Effector memory CD4-positive, alpha-beta T cell (primary cell): ENCODE measurements around the gene PKHD1.

Source experiments
- DNase-seq, 3 donors: peaks; one replicate each; pipeline ENCODE4 v3.0.0-alpha.2; 2020
- H3K27ac ChIP-seq: 2 replicates; pipeline ENCODE4 v1.7.0; 2013; ENCODE audit warnings: mild to moderate bottlenecking, low read length, moderate library complexity; ENCODE audit not compliant: insufficient read depth, poor library complexity, severe bottlenecking
- H3K27me3 ChIP-seq: replicated peaks from 2 replicates; pipeline ENCODE4 v1.7.0; 2013; ENCODE audit warnings: mild to moderate bottlenecking, low read length; ENCODE audit not compliant: insufficient read depth, control insufficient read depth, poor library complexity, severe bottlenecking
- H3K36me3 ChIP-seq: 2 replicates; pipeline ENCODE4 v1.7.0; 2013; ENCODE audit warnings: mild to moderate bottlenecking, low read length, moderate library complexity; ENCODE audit not compliant: control insufficient read depth, insufficient read depth
- H3K4me1 ChIP-seq: 2 replicates; pipeline ENCODE4 v1.7.0; 2013; ENCODE audit warnings: low read length, mild to moderate bottlenecking; ENCODE audit not compliant: control insufficient read depth, insufficient read depth, poor library complexity, severe bottlenecking
- H3K4me3 ChIP-seq: 2 replicates; pipeline ENCODE4 v1.7.0; 2013; ENCODE audit warnings: low read length, low read depth, mild to moderate bottlenecking; ENCODE audit not compliant: insufficient read depth, poor library complexity, severe bottlenecking
- H3K9me3 ChIP-seq: 2 replicates; pipeline ENCODE4 v1.7.0; 2013; ENCODE audit warnings: mild to moderate bottlenecking, low read length, moderate library complexity; ENCODE audit not compliant: control insufficient read depth

PKHD1 gene

DNA sequence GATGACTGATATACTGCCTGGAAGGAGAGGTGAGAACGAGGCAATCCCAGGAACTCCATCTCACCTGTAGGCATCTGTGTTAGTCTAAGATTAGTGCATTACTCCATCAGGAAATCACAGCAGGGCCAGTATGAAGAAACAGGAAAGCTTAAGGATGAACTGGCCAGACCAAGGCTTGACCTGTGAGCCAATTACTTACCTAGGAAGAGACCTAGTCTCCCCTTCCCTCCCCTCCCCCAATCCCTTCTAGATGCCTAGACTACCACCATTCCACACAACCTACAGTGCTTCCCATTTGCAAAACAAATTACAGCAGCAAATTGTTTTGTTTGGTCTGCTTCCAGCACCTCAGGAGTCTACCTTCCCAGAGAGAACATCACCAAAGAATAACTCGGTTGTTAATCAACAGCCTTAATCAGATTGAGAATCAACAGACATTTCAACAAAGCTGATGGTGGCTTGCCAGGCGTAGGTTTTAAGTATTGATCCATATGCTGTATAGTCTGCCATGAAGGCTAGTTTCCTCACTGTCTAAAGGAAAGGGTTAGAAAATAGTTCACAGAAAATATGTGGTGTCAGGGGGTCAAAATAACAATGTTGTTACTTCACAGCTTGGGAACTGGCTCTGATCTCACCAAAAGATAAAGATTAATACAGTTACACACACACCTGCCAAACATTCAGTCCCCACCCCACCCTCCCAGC, 10.1 kb downstream of the PKHD1 start:
- H3K4me3 ChIP-seq, result no peak overlapping the region

DNA sequence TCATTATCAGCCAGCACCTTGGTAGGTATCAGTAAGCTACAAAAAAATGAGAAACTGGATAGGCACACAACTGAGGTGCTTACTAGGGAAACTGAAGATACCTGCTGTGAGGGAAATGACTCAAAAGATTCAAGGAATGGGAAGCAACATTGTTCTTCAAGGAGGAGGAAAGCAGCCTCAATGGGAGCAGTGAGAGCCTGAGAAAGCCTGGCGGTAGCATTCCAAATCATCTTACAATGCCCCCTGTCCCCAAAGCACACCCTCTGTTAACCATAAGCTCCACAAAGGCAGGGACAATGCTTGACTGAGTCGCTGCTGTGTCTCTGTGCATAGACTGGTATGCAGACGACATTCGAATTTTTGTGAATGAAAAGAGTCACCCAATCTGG, 10.6 kb downstream of the PKHD1 start:
- Histone ChIP-seq H3K27me3 (no peaks in the 10 kb centered on the region), H3K27ac (no peak overlapping the region), H3K9me3 (no peaks in the 10 kb centered on the region), H3K4me1 (no peaks in the 10 kb centered on the region), H3K4me3 (no peak overlapping the region), H3K36me3 (no peaks in the 10 kb centered on the region)
- no peak for DNase-seq

More for the DNA sequence above, 10.1 kb downstream of the PKHD1 start:
- DNase-seq, result no peak
- H3K27me3 ChIP-seq, result no peaks in the 10 kb centered on the region
- no peaks in the 10 kb centered on the region for H3K4me1 ChIP-seq
- H3K36me3 ChIP-seq, result no peaks in the 10 kb centered on the region
- no peaks in the 10 kb centered on the region for H3K9me3 ChIP-seq
- no peak overlapping the region for H3K27ac ChIP-seq

DNA sequence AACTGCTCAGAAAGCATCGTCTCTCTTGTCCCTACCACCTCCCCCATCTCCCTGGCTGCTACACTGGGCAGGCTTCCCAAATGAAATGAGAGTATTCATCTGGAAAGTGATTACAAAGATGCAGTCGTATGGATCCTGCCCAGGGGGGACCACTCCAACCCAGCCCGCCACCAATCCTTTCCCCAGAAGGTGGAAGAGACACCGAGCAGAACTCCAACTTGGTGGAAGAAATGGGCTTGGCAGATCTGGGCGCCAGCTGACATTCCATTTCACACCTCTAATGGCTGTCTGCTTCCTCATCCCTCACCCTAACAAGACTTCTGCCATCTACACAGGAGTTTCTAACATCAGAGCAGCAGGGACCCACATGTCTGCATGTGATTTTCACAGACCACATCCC, 12.7 kb downstream of the PKHD1 start:
- no peak overlapping the region for H3K4me3 ChIP-seq
- H3K27ac ChIP-seq, result no peak overlapping the region
- DNase-seq, result no peak
- no peaks in the 10 kb centered on the region for H3K36me3 ChIP-seq
- H3K27me3 ChIP-seq, result no peaks in the 10 kb centered on the region
- H3K4me1 ChIP-seq, result no peaks in the 10 kb centered on the region
- H3K9me3 ChIP-seq, result no peaks in the 10 kb centered on the region

DNA sequence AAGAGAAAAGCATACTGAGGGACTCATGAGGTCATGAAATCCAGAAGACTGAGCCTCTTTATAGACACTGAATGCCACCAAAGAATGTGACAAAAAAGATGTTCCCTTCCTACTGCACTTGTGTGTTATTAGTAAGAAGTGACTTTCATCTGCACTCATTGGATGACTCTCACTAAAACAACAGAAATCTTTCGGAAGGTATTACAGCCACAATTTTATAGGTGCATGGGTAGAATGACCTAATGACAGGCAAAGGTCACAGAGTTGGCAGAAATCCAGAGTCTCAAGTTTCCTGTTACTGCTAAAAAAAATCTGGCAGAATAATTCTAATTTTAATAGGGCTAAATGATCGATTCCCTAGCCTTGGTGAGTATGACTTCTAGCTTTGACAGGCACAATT, 13.3 kb downstream of the PKHD1 start:
- Histone ChIP-seq H3K4me3 (no peak overlapping the region), H3K27ac (no peak overlapping the region)

DNA sequence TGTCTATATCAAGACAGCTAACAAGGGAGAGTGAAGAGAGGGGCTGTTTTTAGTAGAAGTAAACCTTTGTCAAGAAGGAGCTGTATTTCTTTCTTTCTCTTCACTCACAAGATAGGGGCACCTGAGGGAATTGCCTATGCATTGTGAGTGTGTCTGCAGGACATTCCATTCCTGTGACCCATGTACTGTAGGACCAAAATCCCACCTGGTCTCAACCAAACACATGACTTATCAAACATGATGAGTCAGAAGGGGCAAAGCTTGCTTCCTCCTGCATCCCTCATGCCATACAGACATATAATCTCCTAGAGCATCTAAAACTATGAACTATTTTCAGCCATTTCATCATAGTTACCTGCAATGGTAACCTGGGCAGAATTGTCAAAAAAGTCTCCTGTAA, 21.8 kb downstream of the PKHD1 start:
- peaks cover 9% of the 10 kb centered on the region for H3K4me1 ChIP-seq
- H3K27ac ChIP-seq, result no peak overlapping the region
- no peak for DNase-seq
- no peaks in the 10 kb centered on the region for H3K27me3 ChIP-seq
- no peak overlapping the region for H3K4me3 ChIP-seq
- no peaks in the 10 kb centered on the region for H3K36me3 ChIP-seq
- H3K9me3 ChIP-seq, result no peaks in the 10 kb centered on the region

More for the DNA sequence above, 13.3 kb downstream of the PKHD1 start:
- DNase-seq, result no peak
- H3K4me1 ChIP-seq, result no peaks in the 10 kb centered on the region
- H3K27me3 ChIP-seq, result no peaks in the 10 kb centered on the region
- H3K9me3 ChIP-seq, result no peaks in the 10 kb centered on the region
- H3K36me3 ChIP-seq, result no peaks in the 10 kb centered on the region

DNA sequence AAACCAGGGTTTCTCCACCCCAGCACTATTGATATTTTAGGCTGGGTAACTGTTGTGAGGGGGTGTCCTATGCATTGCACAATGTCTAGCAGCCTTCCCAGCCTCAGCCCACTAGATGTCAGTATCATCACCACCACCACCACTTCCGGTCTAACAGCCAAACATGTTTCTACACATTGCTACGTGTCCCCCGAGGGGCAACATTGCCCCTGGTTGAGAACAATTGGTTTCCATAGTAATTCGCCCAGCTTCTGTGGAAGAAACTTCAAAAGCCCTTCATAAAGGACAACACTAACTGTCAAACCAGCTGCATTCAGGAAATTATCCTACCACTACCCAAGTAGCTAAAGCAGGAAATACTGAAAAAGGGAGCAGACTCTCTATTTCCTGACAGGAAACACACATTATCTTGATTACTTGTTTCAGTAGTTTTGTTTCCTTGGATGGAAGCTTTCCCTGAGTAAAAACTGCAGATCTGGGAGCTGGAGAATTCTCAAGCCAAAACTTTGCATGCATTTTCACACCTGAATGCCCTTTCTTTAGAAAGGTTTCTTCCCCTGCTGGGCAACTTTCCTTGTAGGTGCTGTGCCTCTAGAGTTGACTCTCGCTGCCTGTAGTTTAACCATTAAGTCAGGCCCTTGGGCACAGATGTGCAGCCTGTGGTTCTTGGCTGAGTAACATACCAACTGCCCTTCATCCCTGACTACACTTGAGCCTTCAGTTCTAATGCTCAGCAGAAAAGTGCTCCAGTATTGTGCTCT, 23.6 kb downstream of the PKHD1 start:
- Histone ChIP-seq H3K27ac (no peak overlapping the region), H3K36me3 (no peaks in the 10 kb centered on the region), H3K4me3 (peak overlapping the region; percentile 29), H3K4me1 (peaks cover 9% of the 10 kb centered on the region), H3K9me3 (no peaks in the 10 kb centered on the region), H3K27me3 (no peaks in the 10 kb centered on the region)
- peak; percentile 11 to 36 (median 12) for DNase-seq

DNA sequence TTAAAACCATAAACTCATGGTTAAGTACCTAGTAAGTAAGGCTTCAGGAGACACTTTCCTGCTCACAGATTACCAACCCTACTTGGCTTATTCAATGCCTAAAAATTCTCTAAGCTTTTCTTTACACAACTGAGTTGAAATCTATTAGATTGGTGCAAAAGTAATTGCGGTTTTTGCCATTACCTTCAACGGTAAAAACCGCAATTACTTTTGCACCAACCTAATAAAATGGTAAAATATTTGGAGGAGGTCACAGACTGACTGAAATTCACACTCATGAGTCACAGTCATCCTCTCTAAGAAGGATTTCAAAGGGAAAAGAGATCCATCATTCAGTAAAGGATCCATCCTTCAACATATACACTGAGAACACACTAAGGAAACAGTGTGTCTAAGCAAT, 25.9 kb downstream of the PKHD1 start:
- Histone ChIP-seq H3K36me3 (no peaks in the 10 kb centered on the region), H3K4me1 (peaks cover 9% of the 10 kb centered on the region), H3K9me3 (no peaks in the 10 kb centered on the region), H3K27me3 (no peaks in the 10 kb centered on the region), H3K27ac (no peak overlapping the region), H3K4me3 (no peak overlapping the region)
- no peak for DNase-seq

DNA sequence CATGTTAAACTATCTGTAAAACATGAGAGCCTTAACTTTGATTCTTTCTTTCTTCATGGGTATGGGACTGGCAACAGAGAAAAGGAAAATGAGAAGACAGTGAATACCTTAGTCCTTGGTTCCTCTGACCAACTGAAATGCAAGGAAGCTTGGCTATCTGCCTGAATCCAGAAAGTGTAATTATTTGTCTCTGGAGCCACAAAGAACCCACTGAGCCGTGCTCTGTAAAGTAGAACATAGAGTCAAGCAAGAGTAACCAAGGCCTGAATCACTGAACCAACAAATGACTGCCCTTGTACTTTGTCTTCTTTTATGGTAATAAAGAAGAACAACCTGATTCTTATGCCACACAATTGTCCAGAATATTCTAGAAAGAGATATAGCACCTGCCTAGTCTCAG, 27.6 kb downstream of the PKHD1 start:
- Histone ChIP-seq H3K27me3 (no peaks in the 10 kb centered on the region), H3K4me3 (no peak overlapping the region), H3K9me3 (no peaks in the 10 kb centered on the region), H3K4me1 (peaks cover 9% of the 10 kb centered on the region), H3K27ac (no peak overlapping the region), H3K36me3 (no peaks in the 10 kb centered on the region)
- no peak for DNase-seq

DNA sequence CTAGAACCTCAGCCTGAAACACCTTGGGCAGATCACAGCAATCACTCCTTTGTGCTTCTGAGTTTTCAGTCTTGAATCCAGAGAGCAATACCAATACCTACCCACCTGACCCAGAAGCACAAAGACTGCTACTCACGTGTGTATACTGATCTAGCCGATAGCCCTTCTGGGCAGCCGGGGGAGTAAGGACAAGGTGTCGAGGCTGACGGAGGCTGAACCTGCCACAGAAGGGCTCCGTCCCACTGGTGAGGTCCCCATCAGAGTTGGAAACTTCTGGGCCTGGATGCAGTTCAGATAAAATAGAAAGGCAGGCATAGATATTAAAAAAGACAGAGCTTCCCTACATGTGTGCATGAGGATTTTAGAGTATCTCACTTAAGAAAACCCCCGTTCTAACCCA, 32.0 kb downstream of the PKHD1 start:
- H3K4me1 ChIP-seq, result no peaks in the 10 kb centered on the region
- no peaks in the 10 kb centered on the region for H3K36me3 ChIP-seq

DNA sequence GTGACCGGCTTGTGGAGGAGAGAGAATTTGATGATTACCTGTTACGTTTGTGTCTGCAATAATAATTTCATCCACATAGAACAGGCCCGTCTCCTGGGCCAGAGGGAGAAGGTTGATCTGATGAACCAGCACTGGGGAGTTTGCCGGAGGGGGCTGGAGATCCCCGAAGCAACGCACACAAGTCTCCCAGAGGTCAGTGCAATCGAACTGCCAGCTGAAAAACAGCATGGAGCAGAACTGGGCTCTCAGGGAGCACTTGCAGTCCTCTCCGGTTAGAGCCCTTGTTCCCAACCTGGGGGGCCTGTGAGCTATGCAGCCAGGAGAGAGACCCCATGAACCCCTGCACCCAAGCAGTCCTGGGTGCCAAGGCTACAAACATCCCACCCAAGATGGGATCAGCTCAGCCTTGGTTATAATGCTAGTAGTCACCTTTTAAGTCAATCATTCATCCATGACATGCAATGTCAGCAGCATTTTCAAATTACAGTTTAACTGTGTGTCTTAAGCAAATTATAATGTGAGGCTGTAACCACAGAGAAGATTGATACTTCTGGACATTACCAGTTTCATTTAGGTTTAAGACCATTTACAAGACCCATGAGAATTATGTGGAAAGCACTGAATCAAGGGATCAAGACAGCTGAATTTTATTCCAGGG, 34.2 kb downstream of the PKHD1 start:
- Histone ChIP-seq H3K27ac (no peak overlapping the region), H3K9me3 (no peaks in the 10 kb centered on the region), H3K36me3 (no peaks in the 10 kb centered on the region), H3K27me3 (no peaks in the 10 kb centered on the region), H3K4me3 (no peak overlapping the region), H3K4me1 (no peaks in the 10 kb centered on the region)
- no peak for DNase-seq

More for the DNA sequence above, 32.0 kb downstream of the PKHD1 start:
- no peaks in the 10 kb centered on the region for H3K9me3 ChIP-seq
- no peak overlapping the region for H3K27ac ChIP-seq
- DNase-seq, result no peak
- no peaks in the 10 kb centered on the region for H3K27me3 ChIP-seq
- no peak overlapping the region for H3K4me3 ChIP-seq
